Keratinocyte (primary cell): ENCODE data around the gene PDE9A. TPM values are rescaled to one million over a fixed set of nuclear protein-coding genes. Genes with fewer than 3 reads are reported as not detected.

Experiments
- DNase-seq: peaks from one replicate; pipeline ENCODE4 v3.0.0-alpha.2; 2011; ENCODE audit warnings: low read depth, missing footprints, low spot score
- FAIRE-seq: peaks from 2 replicates; lab custom pipeline; 2011; peaks lifted over from hg19 to GRCh38; lab: Jason Lieb, UNC
- H2AFZ ChIP-seq: 2 replicates; pipeline ENCODE4 v1.6.0; 2012; ENCODE audit warnings: low read length, control low read depth, inconsistent platforms; ENCODE audit not compliant: control insufficient read depth
- H3K27ac ChIP-seq: 2 replicates; pipeline ENCODE4 v1.5.1; 2011; ENCODE audit warnings: low read length; ENCODE audit not compliant: control insufficient read depth, insufficient read depth
- H3K27me3 ChIP-seq: 3 replicates; pipeline ENCODE4 v1.6.0; 2011; ENCODE audit warnings: low read length; ENCODE audit not compliant: control insufficient read depth, insufficient read depth; ENCODE audit errors: extremely low read depth
- H3K36me3 ChIP-seq, 2 experiments: 2 replicates in 1 of 2; 3 replicates in 1 of 2; pipeline ENCODE4 v1.5.1; 2011; ENCODE audit warnings: low read length in 2 of 2, mild to moderate bottlenecking in 1 of 2; ENCODE audit not compliant: control insufficient read depth in 2 of 2, insufficient read depth in 2 of 2; ENCODE audit errors: extremely low read depth in 1 of 2
- H3K4me1 ChIP-seq: 3 replicates; pipeline ENCODE4 v1.5.1; 2011; ENCODE audit warnings: low read length; ENCODE audit not compliant: control insufficient read depth, insufficient read depth; ENCODE audit errors: extremely low read depth
- H3K4me2 ChIP-seq: 3 replicates; pipeline ENCODE4 v1.6.0; 2011; ENCODE audit warnings: low read depth, low read length; ENCODE audit not compliant: control insufficient read depth, insufficient read depth; ENCODE audit errors: extremely low read depth
- H3K4me3 ChIP-seq, 3 experiments: fragments of 200-600 bp in 1 of 3; sonication (generic) in 1 of 3; 2 replicates in 2 of 3; 3 replicates in 1 of 3; pipeline ENCODE4 v1.5.1; 2011 to 2016; ENCODE audit warnings: low read length in 3 of 3, mild to moderate bottlenecking in 3 of 3, control low read depth in 2 of 3, inconsistent platforms in 1 of 3, low read depth in 1 of 3, mixed read lengths in 1 of 3, mixed run types in 1 of 3, moderate library complexity in 1 of 3; ENCODE audit not compliant: control insufficient read depth in 2 of 3, insufficient read depth in 2 of 3; ENCODE audit errors: extremely low read depth in 1 of 3
- H3K79me2 ChIP-seq: 2 replicates; pipeline ENCODE4 v1.6.0; 2012; ENCODE audit warnings: low read length; ENCODE audit not compliant: control insufficient read depth, insufficient read depth
- H3K9ac ChIP-seq: 3 replicates; pipeline ENCODE4 v1.6.0; 2011; ENCODE audit warnings: low read length; ENCODE audit not compliant: control insufficient read depth, insufficient read depth; ENCODE audit errors: extremely low read depth
- H3K9me1 ChIP-seq: 3 replicates; pipeline ENCODE4 v1.6.0; 2011; ENCODE audit warnings: low read length; ENCODE audit not compliant: control insufficient read depth, insufficient read depth; ENCODE audit errors: extremely low read depth
- H3K9me3 ChIP-seq: 2 replicates; pipeline ENCODE4 v1.5.1; 2012; ENCODE audit warnings: low read depth, low read length; ENCODE audit not compliant: control insufficient read depth
- H4K20me1 ChIP-seq: 3 replicates; pipeline ENCODE4 v1.6.0; 2011; ENCODE audit warnings: low read length; ENCODE audit not compliant: control insufficient read depth, insufficient read depth; ENCODE audit errors: extremely low read depth
- EZH2 ChIP-seq: IDR thresholded peaks from one replicate; pipeline ENCODE4 v1.6.1; 2012; ENCODE audit warnings: inconsistent platforms, mild to moderate bottlenecking, low read length, moderate library complexity
- dilution Hi-C: fragments of 300-500 bp; cut with MboI; formaldehyde crosslinking; loops from one replicate; pipeline ENCODE4 v1.7.0; 2020; ENCODE audit warnings: low sequenced_read_pairs; ENCODE audit not compliant: extremely low pct_ligation_motif_present
- polyA plus RNA-seq, 5 experiments: library from polyadenylated mRNA; depleted of rRNA in 3 of 5; stranded (reverse) in 3 of 5; stranded (forward) in 1 of 5; unstranded in 1 of 5; fragments of >200 nt; gene quantifications; 1 replicate in 1 of 5; 2 replicates in 3 of 5; 3 replicates in 1 of 5; pipeline versions ENCODE4 v1.2.1 to v1.2.3, GENCODE V29; 2011 to 2012; ENCODE audit warnings: missing spikeins in 2 of 5, low read depth in 1 of 5, low replicate concordance in 1 of 5
- TF ChIP-seq, protein P1 (sequence below), 3 experiments: IDR thresholded peaks in 1 of 3; conservative IDR thresholded peaks in 1 of 3; optimal IDR thresholded peaks in 1 of 3; 2 replicates in 2 of 3; 3 replicates in 1 of 3; pipeline versions ENCODE3 to v1.5.1; 2011; ENCODE audit warnings: low read length in 3 of 3, mild to moderate bottlenecking in 3 of 3, moderate library complexity in 2 of 3, control low read depth in 1 of 3, inconsistent platforms in 1 of 3; ENCODE audit not compliant: insufficient read depth in 2 of 3; ENCODE audit errors: extremely low read depth in 1 of 3

The PDE9A gene
- polyA plus RNA-seq, 1 donor (not counting 4 experiments of a cell fraction or from before 2014, with no cell fraction given), result 0.13 TPM

DNA sequence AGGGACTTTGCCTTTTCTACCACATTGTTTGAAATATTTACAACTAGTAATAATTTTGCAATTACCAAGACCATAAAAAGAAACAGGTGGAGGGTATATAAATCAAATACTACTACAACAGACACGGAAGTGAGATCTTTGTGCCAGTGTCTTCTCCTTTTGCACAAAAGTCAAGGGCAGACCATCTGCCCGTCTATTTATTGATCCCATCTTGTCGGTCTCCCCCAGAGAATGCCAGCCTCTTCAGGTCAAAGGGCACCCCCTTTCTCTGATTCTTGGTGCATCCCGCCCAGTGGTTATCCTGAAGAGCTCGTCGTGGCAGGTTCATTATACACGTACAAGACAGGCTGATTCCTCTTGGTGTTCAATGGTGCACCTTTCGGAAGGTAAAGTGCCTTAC lies 4.8 kb upstream of the PDE9A start:
- Histone ChIP-seq H3K79me2 (no peaks in the 10 kb centered on the region), H4K20me1 (no peaks in the 10 kb centered on the region), H3K27ac (no peak overlapping the region), H3K27me3 (peaks cover 43% of the 10 kb centered on the region), H3K4me3 (no peak overlapping the region), H3K4me2 (no peak overlapping the region), H3K4me1 (no peaks in the 10 kb centered on the region), H3K9ac (no peak overlapping the region), H3K9me3 (no peaks in the 10 kb centered on the region), H3K36me3 (no peaks in the 10 kb centered on the region), H3K9me1 (no peaks in the 10 kb centered on the region), H2AFZ (no peak overlapping the region)
- dilution Hi-C loops, result no loop called here
- TF ChIP-seq EZH2, result no peak
- TF ChIP-seq, protein P1, sequence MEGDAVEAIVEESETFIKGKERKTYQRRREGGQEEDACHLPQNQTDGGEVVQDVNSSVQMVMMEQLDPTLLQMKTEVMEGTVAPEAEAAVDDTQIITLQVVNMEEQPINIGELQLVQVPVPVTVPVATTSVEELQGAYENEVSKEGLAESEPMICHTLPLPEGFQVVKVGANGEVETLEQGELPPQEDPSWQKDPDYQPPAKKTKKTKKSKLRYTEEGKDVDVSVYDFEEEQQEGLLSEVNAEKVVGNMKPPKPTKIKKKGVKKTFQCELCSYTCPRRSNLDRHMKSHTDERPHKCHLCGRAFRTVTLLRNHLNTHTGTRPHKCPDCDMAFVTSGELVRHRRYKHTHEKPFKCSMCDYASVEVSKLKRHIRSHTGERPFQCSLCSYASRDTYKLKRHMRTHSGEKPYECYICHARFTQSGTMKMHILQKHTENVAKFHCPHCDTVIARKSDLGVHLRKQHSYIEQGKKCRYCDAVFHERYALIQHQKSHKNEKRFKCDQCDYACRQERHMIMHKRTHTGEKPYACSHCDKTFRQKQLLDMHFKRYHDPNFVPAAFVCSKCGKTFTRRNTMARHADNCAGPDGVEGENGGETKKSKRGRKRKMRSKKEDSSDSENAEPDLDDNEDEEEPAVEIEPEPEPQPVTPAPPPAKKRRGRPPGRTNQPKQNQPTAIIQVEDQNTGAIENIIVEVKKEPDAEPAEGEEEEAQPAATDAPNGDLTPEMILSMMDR (optimal IDR thresholded peaks at IDR 0.05 in 1 of 3, IDR thresholded peaks at IDR 0.05 in 1 of 3, conservative IDR thresholded peaks at IDR 0.05 in 1 of 3; ENCODE audit: extremely low read depth in 1 of 3, insufficient read depth in 2 of 3, low read length in 3 of 3), result no peak
- FAIRE-seq, result no peak
- DNase-seq, result no peak

DNA sequence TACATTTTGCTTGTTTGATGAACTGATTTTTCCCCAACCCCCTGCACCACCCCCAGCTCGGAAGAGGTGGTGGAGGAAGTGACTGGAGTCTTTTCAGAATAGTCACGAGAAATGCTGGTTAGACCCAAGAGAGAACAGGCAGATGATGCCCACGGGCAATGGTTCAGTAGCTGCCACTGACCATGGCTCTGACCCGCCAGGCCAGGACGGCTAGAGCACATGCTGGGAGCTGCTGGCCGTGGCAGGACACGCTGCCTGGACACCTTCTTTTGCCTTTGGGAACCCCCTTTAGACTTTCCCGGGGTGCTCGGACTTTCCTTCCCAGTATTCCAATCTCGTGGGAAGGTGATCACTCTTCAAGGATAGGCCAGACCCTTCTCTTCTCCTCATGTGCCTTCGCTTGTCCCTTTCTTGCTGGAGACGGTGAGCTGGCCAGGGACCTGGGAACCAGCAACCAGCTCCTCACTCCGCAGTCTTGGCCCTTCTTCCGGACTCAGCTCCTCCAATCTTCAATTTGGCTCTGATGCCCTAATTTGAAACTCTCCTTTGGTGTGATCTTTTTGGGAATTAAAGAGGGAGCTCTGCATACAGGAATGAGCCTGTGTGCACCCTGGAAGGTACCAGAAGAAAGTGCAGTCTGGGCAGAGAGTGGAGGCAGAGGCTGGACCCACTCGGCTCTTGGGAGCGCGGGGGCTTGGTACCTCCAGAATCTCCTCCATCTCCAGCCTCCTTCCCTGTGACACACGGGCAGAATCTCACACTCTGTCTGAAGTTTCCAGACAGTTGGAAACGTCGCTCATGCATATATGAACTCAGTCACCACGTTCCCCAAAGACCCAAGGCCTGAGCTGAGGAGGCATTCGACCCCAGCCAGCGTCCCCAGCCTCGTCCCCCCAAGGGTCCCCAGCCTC lies 4.0 kb upstream of the PDE9A start:
- H3K27ac ChIP-seq, result no peak overlapping the region
- H3K79me2 ChIP-seq, result no peaks in the 10 kb centered on the region
- H4K20me1 ChIP-seq, result no peaks in the 10 kb centered on the region
- H3K9me1 ChIP-seq, result no peaks in the 10 kb centered on the region
- peaks cover 48% of the 10 kb centered on the region for H3K27me3 ChIP-seq
- no peak overlapping the region for H3K4me3 ChIP-seq
- TF ChIP-seq, protein P1 (optimal IDR thresholded peaks at IDR 0.05 in 1 of 3, IDR thresholded peaks at IDR 0.05 in 1 of 3, conservative IDR thresholded peaks at IDR 0.05 in 1 of 3; ENCODE audit: extremely low read depth in 1 of 3, insufficient read depth in 2 of 3, low read length in 3 of 3), result no peak
- no peak for TF ChIP-seq EZH2
- DNase-seq (no peak), FAIRE-seq (no peak)
- no peak overlapping the region for H3K9ac ChIP-seq
- no peak overlapping the region for H3K4me2 ChIP-seq
- H3K9me3 ChIP-seq, result no peaks in the 10 kb centered on the region
- no peak overlapping the region for H2AFZ ChIP-seq
- dilution Hi-C loops, result no loop called here
- H3K4me1 ChIP-seq, result peaks cover 2% of the 10 kb centered on the region
- no peaks in the 10 kb centered on the region for H3K36me3 ChIP-seq
